NCI-H345 treated with DMSO at 0.1 percent for 48 hours (cell line): ENCODE measurements around the gene MAFG.
"Not testable (repeated sequence)": the region's sequence is repeated elsewhere in the genome, so short reads cannot be mapped to it uniquely, and the experiment has no call there.

Experiments
- DNase-seq: peaks from one replicate; lab custom pipeline; 2025; ENCODE audit not compliant: unreplicated experiment; lab: John Stamatoyannopoulos, UW

Gene MAFG

DNA sequence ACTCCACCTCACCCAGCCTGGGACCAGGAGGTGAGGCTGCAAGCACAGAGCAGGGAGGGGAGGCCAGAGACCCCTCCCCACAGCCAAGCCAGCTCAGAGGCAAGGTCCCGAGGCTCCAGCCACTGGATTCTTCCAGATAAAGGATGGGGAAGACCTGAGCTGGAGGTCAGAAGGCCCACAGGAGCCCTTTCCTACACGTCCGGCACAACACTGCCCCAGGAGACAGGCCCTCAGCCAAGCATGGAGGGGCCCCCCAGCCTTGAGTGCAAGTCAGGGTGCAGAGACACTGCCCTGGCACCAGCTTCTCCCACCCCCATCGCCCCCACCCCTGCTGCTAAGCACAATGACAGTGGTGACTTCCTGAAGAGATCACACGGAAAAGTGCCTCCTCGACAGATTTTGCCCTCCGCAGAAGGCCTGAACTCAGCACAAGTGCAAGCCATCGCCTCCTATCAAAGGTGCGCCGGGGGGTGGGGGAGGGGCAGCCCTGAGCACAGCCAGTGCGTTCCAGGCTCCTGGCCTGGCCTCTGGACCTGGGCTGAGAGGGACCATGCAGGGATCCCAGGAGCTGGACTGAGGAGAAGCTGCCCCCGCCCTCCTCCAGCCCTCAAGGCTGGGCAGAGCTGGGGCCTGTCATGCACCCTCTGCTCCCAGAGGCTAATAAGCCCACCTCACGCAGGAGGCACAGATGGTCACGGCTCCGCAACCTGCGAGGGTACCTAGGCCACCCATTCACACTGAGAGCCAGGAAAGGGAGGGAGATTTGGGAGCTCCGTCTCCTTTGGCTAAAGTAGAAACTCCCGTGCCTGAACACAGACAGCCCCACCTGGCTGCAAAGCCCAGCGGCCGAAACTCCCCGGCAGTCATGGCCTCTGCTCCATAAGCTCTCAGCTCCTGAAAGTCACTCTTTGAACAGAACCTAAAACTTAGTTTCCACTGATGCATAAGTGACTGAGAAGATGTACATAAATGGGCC is 2.7 kb downstream of the MAFG start:
- no peak for DNase-seq

DNA sequence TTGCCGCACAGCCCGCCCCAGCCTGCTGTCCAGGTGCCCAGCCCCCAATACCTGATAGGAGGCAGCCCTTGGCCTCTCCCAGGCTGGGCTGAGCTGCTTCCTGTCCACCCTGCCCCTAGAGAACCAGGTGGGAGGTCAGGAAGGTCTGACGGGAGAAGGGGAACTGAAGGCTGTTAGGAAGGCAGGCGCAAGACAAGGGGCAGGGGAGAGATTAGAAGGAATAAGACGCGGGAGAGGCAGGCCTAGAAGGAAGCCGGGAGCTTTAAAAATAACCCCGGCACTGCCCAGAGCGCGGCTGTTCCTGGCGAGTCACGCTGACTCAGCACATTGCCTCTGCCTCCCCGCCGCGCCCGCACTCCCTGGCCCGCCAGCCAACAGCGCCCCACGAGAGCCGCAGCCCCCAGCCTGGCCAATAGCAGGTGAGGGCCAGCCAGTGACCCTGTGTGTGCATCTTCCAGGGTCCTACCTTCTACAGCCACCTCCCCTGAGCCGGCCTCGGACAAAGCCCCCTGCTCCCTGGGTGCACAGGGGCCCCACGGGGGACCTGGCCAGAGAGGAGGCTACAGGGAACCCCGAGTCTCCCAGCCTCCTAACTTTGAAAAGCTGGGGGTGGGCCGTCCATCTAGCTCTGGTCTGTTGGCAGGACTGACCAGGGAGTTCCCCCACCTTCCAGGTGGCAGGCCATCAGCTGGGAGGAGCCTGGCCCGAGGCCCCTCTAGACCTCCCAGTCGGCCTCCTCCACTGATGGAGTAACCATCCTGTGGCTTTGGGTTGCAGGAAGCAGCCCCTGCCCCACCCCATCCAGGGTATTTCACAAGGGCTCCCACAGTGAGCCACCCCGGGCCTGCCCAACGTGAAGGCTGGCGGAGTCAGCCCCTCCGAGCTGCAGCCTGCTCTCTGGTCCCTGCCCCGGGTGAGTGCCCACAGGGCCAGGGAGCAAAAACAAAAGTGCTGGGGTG is 4.0 kb downstream of the MAFG start:
- DNase-seq, result no peak

DNA sequence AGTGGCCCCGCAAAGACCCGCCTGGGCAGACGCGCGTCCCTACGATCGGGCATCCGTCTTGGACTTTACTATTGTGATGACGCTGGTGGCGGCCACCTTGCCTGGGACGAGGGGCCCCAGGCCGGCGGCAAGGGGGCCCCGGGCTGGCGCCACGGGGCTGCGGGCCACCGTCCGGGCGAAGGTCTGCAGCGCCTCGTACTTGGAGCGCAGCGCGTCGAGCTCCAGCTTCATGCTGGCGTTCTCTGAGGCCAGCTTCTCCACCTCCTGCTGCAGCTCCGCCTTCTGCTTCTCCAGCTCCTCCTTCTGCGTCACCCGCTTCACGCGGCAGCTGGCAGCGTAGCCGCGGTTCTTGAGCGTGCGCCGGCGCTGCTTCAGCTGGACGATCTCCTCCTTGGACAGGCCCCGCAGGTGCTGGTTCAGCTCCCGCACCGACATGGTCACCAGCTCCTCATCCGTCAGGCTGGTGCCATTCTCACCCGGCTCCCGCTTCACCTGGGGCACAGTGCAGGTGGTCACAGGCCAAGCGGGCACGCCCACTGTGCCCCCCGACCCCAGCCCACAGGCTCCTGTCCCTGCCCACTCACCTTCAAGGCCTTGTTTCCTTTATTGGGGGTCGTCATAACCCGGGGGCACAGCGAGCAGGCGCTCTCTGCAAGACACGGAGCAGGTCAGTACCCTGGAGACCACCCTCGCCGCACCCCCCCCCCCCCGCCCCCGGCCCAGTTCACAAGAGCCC is 4.8 kb downstream of the MAFG start:
- no peak for DNase-seq

DNA sequence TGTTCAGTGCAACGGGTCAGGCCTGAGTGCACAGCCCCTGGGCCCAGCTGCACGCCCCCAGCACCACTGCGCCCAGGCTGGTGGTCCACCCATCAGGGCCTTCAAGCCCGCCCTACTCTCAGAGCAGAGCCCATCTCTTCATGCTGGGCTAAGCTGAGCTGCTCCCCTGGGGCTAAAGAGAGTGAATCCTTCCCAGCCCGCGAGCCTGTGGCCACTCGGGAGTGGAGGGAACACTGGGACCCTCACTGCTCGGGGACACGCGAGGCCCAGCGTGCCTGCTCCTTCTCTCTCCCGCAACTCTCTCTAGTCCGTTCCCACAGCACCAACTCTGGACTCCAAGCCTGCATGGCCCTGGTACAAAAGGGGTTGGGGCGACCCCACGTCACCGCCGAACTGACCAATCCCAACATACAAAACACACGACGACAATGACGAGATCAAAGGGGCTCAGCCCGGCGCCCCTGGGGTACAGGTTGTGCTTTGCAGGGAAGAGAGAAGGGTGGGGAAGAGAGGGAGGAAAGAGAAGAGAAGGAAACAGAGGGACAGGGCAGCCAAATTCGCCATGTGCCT is 5.5 kb downstream of the MAFG start:
- DNase-seq, result no peak

DNA sequence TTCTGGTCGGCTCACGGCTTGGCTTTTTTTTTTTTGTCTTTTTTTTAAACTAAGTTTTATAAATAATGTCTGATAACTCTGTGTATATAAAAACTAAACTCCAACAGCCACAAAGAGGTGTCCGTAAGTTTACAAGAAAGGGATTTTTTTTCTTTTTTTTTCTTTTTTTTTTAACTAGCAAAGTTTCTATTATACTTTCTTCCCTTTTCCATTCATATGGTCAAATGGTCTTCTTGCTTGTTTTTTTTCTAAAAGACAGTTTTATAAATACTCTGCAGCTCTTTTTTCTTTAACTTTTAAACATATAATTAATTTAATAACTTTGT is 6.0 kb downstream of the MAFG start:
- DNase-seq, result no peak

DNA sequence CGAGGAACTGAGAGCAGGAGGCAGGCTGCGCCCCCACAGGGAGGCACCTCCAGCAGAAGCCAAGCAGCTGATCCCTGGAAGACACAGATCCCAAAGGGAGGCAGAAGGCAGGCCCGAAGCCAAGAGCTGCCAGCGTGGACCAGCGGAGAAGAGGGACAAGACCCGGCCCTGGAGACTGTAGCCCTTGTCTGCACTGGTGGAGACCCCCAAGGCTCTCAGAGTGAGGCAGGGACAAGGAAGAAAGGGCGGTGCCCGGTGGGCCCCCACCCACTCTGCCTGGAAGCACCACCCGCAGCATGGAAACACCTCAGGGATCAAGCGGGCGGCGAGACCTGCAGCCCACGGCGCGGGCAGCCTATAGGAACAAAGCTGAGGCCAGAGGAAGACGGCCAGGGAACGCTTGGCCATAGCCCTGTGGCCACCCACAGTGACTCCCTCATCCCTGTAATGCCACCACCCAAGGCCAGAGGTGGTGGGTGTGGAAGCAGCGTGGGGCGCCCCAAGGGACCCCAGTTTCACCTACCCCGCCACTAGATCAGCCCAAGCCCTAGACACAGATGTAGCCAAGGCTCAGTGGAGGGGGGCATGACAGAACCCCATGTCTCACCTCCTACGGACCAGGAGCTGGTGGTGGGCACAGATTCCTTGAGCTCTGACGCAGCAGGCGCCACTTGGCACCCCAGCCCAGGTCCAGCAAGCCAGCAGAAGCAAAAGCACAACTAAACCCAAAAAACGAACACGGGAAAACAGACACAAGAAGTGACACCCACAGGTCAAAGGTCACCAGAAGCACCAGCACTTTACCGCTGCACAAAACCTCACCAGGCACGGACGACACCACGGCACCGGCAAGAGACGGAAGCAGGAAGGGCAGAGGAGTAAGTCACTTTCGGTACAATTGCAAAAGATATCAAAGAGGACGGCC is 6.7 kb downstream of the MAFG start:
- DNase-seq, result no peak

DNA sequence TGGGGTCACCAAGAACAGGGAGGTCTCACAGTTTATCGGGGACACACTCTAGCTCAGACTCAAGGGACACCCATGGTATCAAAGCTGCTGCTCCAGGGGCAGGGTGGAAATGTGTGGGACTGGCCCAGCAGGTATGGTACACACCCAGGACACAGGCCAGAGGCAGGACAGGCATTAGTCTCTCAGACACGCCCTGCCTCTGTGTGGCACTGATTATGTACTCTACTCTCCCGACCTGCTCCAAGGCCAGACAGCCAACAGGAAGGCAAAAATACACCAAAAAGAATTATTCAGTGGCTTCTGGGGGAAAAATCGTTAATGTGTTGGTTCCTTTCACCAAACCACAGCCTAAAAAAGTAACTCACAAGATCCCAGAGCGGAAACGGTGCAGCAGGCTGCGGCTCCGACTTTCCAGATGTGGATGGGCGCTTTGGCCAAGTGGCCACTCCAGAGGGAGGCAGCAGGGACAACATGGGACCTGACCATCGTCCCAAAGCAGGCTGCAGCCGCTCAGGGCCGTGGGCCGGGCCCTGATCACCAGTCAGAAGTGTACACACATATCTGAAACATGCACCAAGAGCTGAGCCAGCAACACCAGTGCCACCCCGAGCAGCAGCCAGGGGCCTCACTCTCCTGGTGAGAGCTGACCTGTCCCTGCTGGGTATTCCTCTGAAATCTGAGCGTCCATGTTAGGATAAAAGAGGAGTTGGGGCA is 8.5 kb downstream of the MAFG start:
- no peak for DNase-seq

DNA sequence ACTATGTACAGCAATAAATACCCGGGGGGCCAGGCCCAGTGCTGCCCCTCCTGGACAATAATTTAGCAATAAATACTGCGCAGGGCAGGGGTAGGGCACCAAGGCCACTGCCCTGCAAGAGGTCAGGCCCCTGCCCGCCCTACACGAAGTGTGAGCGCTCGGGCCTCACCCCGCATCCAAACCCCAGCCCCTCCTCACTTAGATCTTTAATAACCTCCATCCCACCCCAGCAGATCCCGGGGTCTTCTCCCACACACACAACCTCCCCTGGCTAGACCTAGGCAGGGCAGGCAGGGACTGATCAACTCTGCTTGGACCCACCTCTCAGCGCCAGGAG is 9.2 kb downstream of the MAFG start:
- DNase-seq, result not testable (repeated sequence)

DNA sequence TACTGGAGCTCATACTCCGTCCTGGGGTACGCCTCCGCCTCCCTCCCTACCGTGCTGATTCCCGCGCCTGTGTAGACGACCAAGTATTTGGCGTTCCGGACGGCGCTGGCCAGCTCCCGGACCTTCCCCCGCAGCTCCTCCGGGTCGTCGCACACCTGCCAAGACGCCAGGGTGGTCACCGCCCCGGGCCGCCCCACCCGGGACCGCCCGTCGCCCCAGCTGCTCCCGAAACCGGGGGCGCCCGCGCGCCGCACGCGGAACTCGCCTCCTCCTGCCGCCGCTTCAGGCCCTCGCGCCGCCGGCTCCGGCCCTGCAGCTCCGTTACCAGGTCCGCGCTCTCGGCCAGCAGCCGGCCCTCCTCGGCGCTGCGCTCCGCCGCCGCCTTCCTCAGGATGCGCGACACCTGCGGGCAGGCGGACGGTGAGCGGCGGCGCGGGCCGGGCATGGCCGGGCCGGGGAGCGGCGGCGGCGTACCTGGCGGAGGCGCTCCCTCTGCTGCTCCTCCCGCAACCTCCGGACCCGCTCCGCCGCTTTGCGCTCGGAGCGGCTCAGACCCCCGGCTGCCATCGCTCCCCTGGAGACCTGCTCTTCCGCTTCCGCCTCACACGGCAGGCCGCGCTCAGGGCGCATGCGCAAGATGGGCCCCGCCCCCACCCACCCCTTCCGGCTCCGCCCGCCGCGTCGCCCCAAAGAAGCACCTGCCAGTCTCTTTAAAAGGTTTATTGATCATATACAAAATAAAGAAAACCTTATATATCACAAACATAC is 9.8 kb downstream of the MAFG start, which contains the start of gene SIRT7:
Gene SIRT7, minus strand, starts transcription at position 612 of the 768 bp plus-strand sequence. Its CDS starts 45 bp downstream, at position 567.
- peak; percentile 83 for DNase-seq

DNA sequence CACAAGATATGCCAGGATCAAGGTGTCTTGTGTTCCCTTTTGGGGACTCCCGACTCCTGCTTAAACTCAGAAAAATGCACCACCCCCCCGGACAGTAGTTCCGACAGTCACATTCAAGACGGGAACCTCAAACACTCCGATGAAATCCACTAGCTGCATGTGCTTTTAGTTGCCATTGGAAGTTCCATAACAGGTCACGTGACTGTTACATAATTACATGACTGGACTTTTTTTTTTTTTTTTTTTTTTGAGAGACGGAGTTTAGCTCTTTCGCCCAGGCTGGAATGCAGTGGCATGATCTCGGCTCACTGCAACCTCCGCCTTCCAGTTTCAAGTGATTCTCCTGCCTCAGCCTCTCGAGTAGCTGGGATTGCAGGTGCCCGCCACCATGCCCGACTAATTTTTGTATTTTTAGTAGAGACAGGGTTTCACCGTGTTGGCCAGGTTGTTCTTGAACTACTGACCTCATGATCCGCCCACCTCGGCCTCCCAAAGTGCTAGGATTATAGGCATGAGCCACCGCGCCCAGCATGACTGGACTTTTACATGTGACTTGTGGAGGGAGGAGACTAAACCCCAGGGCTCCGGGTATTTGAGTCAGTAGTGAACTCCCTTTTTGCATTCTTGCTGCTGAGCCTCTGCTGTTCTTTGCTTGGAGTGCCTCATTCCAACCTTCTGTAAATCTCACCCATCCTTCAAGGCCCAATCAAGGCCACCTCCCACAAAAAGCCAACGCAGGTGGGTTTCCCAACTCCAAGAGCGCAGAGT is 11.1 kb downstream of the MAFG start:
- DNase-seq, result no peak

DNA sequence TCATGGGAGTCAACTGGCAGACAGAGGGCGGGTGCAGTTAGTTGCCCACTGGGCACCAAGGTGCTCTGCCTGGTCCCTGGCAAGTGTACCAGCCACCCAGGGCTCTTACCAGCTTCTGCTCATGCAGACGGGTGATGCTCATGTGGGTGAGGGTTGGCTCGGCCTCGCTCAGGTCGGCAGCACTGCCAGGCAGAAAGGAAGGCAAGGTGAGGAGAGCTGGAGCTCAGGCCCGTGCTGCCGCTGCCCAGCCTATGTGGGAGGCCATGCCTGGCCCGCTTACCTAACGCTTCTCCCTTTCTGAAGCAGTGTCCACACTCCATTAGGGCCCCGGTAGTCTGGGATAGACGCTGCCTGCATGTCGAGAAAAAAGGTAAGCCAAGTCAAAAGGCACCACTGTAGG is 12.2 kb downstream of the MAFG start:
- no peak for DNase-seq

DNA sequence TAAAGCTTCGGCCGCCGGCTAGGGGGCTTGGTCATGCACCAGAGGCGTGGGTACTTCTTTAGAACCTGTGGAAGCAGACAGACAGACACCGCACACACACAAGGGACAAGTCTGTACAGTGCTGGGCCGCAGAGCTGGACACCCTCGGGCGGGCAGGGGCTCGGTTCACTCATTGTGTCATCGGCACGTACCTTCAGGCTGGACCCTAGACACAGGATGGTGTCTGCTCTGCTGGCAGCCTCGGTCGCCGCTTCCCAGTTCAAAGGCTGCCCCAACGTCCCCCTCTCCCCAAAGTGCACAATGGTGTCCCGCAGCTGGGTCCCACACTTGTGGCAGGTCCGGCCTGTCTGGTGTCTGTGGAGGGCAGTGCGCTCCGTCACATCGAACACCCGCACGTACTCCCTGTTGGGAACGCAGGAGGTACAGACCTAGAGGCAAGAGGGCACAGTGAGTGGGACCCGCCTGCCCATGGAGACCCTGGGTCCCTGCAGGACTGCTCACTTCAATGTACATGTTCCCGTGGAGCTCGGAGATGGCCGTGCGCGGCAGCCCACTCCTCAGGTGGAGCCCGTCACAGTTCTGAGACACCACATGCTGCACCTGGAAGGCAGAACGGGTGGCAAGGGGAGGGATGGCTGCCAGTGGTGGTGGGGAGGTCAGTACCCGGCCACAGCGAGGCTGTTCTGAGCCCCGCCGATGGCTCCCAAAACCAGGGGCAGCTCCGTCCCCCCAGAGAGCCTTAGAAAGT is 13.3 kb downstream of the MAFG start:
- DNase-seq, result no peak

DNA sequence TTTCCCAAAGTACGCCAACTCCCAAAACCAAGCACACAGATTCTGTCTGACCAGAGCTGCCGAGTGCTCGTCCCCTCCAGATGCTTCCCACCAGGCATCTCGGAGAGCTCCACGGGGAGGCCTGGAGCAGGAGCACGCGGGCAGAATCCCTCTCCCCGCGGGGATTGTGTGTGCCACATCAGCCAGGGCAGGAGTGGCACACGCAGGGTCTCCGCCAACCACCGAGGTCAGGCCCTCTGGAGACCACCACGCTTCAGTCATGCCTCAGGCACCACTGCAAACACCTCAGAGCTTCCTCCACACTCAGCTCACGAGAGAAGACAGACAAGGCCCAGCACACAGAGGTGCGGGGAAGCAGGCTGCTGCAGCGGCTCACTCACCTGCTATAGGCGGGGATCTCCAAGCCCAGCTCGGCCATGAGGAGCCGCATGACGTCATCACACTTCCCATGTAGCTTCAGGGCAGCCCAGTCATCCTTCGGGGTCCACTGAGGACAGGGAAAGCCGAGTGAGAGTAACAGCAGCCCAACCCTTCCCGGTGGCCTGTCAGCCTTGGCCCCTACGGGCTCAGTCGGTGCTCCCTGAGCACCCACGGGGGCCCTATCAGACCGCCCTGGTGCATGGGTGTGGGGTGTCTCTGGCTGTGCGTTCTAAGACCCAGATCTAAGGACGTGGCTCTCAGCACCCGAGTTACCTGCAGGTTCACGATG is 14.0 kb downstream of the MAFG start:
- no peak for DNase-seq

DNA sequence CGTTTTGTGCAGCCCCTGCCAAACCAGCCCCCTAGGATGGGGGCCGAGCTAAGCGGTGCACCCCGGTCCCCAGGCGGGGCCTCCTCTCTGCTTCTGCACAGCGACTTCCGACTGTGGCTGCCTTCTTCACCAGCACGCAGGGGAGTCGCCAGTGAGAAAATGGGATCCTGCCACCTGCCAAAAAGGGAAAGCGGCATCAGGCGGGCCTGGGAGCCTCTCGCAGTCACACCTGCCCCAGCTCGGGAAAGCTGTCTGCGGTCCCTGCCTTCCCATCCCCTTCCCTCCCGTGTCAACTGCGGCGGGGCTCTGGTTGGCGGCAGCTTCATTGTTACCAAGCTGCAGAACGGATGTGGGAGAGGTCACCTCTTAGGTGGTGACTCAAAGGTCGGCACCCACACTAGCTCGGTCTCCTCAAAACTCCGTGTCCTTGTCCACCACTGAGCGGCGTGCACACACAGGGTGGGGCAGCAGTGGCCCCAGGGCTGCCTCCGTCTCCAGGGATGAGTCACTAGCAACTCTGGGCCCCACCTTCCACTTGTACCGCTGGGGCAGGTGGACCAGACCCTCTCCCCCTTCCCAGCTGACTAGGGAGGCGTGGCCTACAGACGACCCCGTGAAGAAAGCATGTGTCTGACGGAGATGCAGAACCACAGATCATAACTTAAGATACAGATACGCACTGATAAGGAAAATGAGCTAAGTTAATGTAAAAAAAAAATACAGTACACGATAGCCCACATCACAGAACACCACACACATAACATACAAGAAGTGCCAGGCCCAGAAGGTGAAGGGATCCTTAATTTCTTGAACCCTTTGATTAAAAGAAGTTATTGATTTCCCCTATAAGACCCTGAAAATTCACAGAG is 14.9 kb downstream of the MAFG start:
- no peak for DNase-seq

DNA sequence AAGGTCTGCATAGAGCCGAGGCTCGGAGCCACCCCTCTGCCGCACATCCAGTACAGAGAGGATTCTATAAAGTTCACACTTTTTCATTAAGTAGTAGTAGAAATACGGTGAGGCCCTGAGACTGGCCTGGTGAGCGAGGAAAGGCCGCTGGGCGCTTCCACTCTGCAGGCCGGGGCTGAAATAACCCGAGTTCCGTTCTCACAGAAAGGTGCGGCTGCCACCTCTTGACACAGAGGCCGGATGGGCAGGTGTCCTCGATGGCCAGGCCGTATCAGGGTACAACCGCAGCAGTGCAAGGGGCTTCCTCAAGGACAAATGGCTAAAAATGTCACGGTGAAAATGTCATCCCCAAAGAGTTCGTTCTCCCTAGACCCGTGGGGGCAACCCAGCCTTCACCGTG is 15.6 kb downstream of the MAFG start:
- DNase-seq, result no peak
